Tibial nerve (tissue), 4 donors: Measurements from ENCODE around the gene SLC44A2.

ENCODE experiments used
- CTCF ChIP-seq, 5 experiments: fragments of 200-600 bp in 3 of 5; fragments of 450-650 bp in 2 of 5; sonication (generic) in 3 of 5; IDR thresholded peaks; one replicate each; pipeline ENCODE4 v1.5.1; 2016 to 2019; ENCODE audit warnings: antibody characterized with exemption in 5 of 5, mild to moderate bottlenecking in 3 of 5, moderate library complexity in 2 of 5
- EP300 ChIP-seq, 2 donors: sonication (generic); formaldehyde crosslinking; IDR thresholded peaks; one replicate each; pipeline ENCODE4 v1.6.1; 2017; ENCODE audit warnings: antibody characterized with exemption in 2 of 2, mild to moderate bottlenecking in 1 of 2
- POLR2A ChIP-seq, 2 donors: fragments of 450-650 bp; IDR thresholded peaks; one replicate each; pipeline ENCODE4 v1.6.1; 2017; ENCODE audit warnings: antibody characterized with exemption in 2 of 2, mild to moderate bottlenecking in 2 of 2, moderate library complexity in 2 of 2

- TF ChIP-seq POLR2A (IDR thresholded peaks at IDR 0.05) (no peak), CTCF (IDR thresholded peaks at IDR 0.05) (no peak), EP300 (IDR thresholded peaks at IDR 0.05) (no peak)
Observed at GRCh38 chr19:10661946-10662345, 36.6 kb downstream of the SLC44A2 start.
